Endodermal cell (in vitro differentiated cells): ENCODE data around the gene DCC. TPM values are rescaled to one million over a fixed set of nuclear protein-coding genes. Genes with fewer than 3 reads are reported as not detected.
A peak's percentile ranks its signal among the peaks of the same experiment; 100 is the strongest.

Experiments
- DNase-seq: peaks from one replicate; pipeline ENCODE4 v3.0.0-alpha.2; 2017
- H3K27ac ChIP-seq: 2 replicates; pipeline ENCODE4 v1.5.1; 2013; ENCODE audit warnings: mild to moderate bottlenecking, low read depth, low read length, moderate library complexity
- H3K27me3 ChIP-seq: 2 replicates; pipeline ENCODE4 v1.6.1; 2013; ENCODE audit warnings: mild to moderate bottlenecking, low read length, moderate library complexity; ENCODE audit not compliant: insufficient read depth, control insufficient read depth, poor library complexity, severe bottlenecking
- H3K36me3 ChIP-seq: 2 replicates; pipeline ENCODE4 v1.7.0; 2013; ENCODE audit warnings: mild to moderate bottlenecking, low read length, moderate library complexity; ENCODE audit not compliant: control insufficient read depth, insufficient read depth
- H3K4me1 ChIP-seq: one replicate; pipeline ENCODE4 v1.7.0; 2013; ENCODE audit warnings: low read length; ENCODE audit not compliant: control insufficient read depth, insufficient read depth
- H3K4me3 ChIP-seq: 2 replicates; pipeline ENCODE4 v1.5.1; 2013; ENCODE audit warnings: mild to moderate bottlenecking, low read length, moderate library complexity
- H3K9ac ChIP-seq: 2 replicates; pipeline ENCODE4 v1.6.1; 2013; ENCODE audit warnings: mild to moderate bottlenecking, low read length, moderate library complexity; ENCODE audit not compliant: poor library complexity, severe bottlenecking; ENCODE audit errors: extremely low read depth
- H3K9me3 ChIP-seq: 2 replicates; pipeline ENCODE4 v1.6.1; 2013; ENCODE audit warnings: mild to moderate bottlenecking, low read length, moderate library complexity; ENCODE audit not compliant: control insufficient read depth
- H3K27ac Mint-ChIP-seq: 2 replicates; pipeline ENCODE4 v1.8.0; 2020; ENCODE audit warnings: mixed read lengths
- H3K27me3 Mint-ChIP-seq: 2 replicates; pipeline ENCODE4 v1.8.0; 2021; ENCODE audit warnings: mild to moderate bottlenecking, mixed read lengths; ENCODE audit not compliant: insufficient read depth
- H3K36me3 Mint-ChIP-seq: 2 replicates; pipeline ENCODE4 v1.8.0; 2020; ENCODE audit warnings: low read depth, mixed read lengths
- H3K4me1 Mint-ChIP-seq: 2 replicates; pipeline ENCODE4 v1.8.0; 2020; ENCODE audit warnings: mixed read lengths
- H3K4me3 Mint-ChIP-seq: 2 replicates; pipeline ENCODE4 v1.8.0; 2020; ENCODE audit warnings: mild to moderate bottlenecking, moderate library complexity, mixed read lengths
- H3K9me3 Mint-ChIP-seq: 2 replicates; pipeline ENCODE4 v1.8.0; 2020; ENCODE audit warnings: mild to moderate bottlenecking, mixed read lengths
- CTCF ChIP-seq: fragments of 200-600 bp; sonication (generic); conservative IDR thresholded peaks from 2 replicates; pipeline ENCODE4 v1.5.0; 2021; ENCODE audit warnings: antibody characterized with exemption, mild to moderate bottlenecking
- WGBS, 2 experiments: methylation state at CpG; one replicate each; pipeline versions ENCODE4 v1.1.5 to v1.1.7; 2013; ENCODE audit warnings: missing lambda C conversion rate in 2 of 2, mixed read lengths in 1 of 2; ENCODE audit not compliant: insufficient coverage in 1 of 2, insufficient read length in 1 of 2; 5-methylcytosine and 5-hydroxymethylcytosine counted together
- total RNA-seq, 2 donors: library from RNA; stranded (reverse); fragmentation: NEBNext Ultra II Directional in 1 of 2; extraction: Animal tissue kit (Norgen Biotek cat#: 25700) in 1 of 2; gene quantifications; 2 replicates in 1 of 2; 3 replicates in 1 of 2; pipeline ENCODE4 v1.2.1, GENCODE V29; 2021

Gene DCC
- total RNA-seq, 2 donors from 2014 or later: 0.77 to 0.97 TPM

DNA sequence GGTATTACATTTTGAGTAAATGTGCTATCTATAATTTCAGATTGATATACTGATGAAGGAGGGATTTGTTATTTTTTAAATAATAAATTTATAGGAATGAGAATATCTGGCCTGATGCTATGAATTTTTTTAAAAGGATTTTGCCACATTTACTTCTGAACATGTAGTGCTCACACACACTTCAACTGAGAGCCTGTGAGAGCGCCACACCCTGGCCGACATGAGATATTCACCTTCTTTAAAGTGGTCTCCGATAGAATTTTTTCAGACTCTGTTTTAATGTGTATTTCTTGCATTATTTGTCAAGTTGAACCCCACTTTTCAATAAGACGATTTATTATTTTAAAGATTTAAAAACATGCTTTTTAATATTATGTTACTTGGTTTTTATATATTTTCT, 813.3 kb downstream of the DCC start:
- H3K9me3 ChIP-seq: no peaks in the 10 kb centered on the region
- H3K4me1 ChIP-seq: no peaks in the 10 kb centered on the region
- H3K36me3 Mint-ChIP-seq: no peaks in the 10 kb centered on the region
- no peak overlapping the region for H3K4me3 Mint-ChIP-seq
- H3K9me3 Mint-ChIP-seq: no peaks in the 10 kb centered on the region
- WGBS, 2 experiments: 0% methylated on average over 2 of the region's 4 CpGs; no CpG with 5 or more reads in 1 of the 2 experiments
- no peaks in the 10 kb centered on the region for H3K36me3 ChIP-seq
- H3K27me3 ChIP-seq: no peaks in the 10 kb centered on the region
- no peaks in the 10 kb centered on the region for H3K27me3 Mint-ChIP-seq
- no peaks in the 10 kb centered on the region for H3K4me1 Mint-ChIP-seq
- H3K27ac Mint-ChIP-seq: no peak overlapping the region
- no peak overlapping the region for H3K27ac ChIP-seq
- peak; percentile 87 for TF ChIP-seq CTCF
- no peak overlapping the region for H3K4me3 ChIP-seq
- no peak overlapping the region for H3K9ac ChIP-seq
- peak; percentile 78 for DNase-seq

GRCh38 chr18:53153800-53154199, 813.8 kb downstream of the DCC start:
- Histone ChIP-seq H3K27me3 (no peaks in the 10 kb centered on the region), H3K27ac (no peak overlapping the region), H3K4me1 (no peaks in the 10 kb centered on the region), H3K9ac (no peak overlapping the region), H3K36me3 (no peaks in the 10 kb centered on the region), H3K4me3 (no peak overlapping the region), H3K9me3 (no peaks in the 10 kb centered on the region)
- no peaks in the 10 kb centered on the region for H3K4me1 Mint-ChIP-seq
- WGBS, 2 experiments: 88 to 94% methylated on average over 4 to 5 of the region's 5 CpGs
- H3K27ac Mint-ChIP-seq: no peak overlapping the region
- TF ChIP-seq CTCF: no peak
- H3K27me3 Mint-ChIP-seq: no peaks in the 10 kb centered on the region
- no peak overlapping the region for H3K4me3 Mint-ChIP-seq
- DNase-seq: no peak
- no peaks in the 10 kb centered on the region for H3K9me3 Mint-ChIP-seq
- H3K36me3 Mint-ChIP-seq: no peaks in the 10 kb centered on the region

DNA sequence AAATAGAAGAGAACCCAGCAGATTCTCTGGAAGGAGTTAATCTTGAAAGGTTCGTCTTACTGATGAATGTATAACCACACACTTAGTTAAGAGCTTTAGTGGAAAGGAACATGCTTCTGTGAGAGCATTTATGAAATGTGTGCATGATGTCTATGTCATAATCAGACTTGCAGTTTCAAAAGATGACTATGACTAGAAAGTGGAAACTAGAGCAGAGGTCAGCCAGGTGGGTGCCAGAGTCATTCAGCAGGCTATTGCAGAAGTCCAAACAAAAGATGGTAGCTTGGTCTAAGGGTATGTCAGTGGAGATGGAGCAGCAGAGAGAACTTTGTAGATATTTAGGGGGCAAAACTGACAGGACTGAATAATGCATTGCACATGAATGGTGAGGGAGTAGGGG, 825.8 kb downstream of the DCC start:
- H3K4me3 ChIP-seq: no peak overlapping the region
- no peak for DNase-seq
- H3K4me3 Mint-ChIP-seq: no peak overlapping the region
- no peaks in the 10 kb centered on the region for H3K36me3 ChIP-seq
- no peaks in the 10 kb centered on the region for H3K4me1 ChIP-seq
- no peak overlapping the region for H3K27ac Mint-ChIP-seq
- H3K36me3 Mint-ChIP-seq: no peaks in the 10 kb centered on the region
- H3K27me3 Mint-ChIP-seq: no peaks in the 10 kb centered on the region
- H3K27ac ChIP-seq: no peak overlapping the region
- H3K9me3 Mint-ChIP-seq: no peaks in the 10 kb centered on the region
- WGBS, 2 experiments: 93% methylated on average over 1 of the region's 1 CpG; no CpG with 5 or more reads in 1 of the 2 experiments
- no peaks in the 10 kb centered on the region for H3K9me3 ChIP-seq
- H3K9ac ChIP-seq: no peak overlapping the region
- no peak for TF ChIP-seq CTCF
- no peaks in the 10 kb centered on the region for H3K27me3 ChIP-seq
- no peaks in the 10 kb centered on the region for H3K4me1 Mint-ChIP-seq
